ENCODE data around the gene PDE3B. TPM values are rescaled to one million over a fixed set of nuclear protein-coding genes. Genes with fewer than 3 reads are reported as not detected.

Gene PDE3B
- total and polyA plus RNA-seq, 2 of the 4 experiments (the other 2 are of a cell fraction): 0.21 to 1.3 TPM

GRCh38 chr11:14619603-14620531 is 23.7 kb upstream of the PDE3B start:
- Histone ChIP-seq H3K4me3 (ENCODE audit: insufficient read depth, low read depth, low read length) (no peak overlapping the region), H3K36me3 (ENCODE audit: control insufficient read depth, insufficient read depth, low read length) (no peaks in the 10 kb centered on the region), H2BK20ac (ENCODE audit: low read depth, low read length) (no peak overlapping the region), H3K4me1 (ENCODE audit: control insufficient read depth, insufficient read depth, low read length) (no peaks in the 10 kb centered on the region), H3K9me3 (ENCODE audit: control insufficient read depth, insufficient read depth, low read length) (no peaks in the 10 kb centered on the region), H3K9me1 (ENCODE audit: insufficient read depth, low read length) (no peaks in the 10 kb centered on the region), H3K79me1 (ENCODE audit: low read depth in 1 of 2, low read length in 2 of 2) (no peaks in the 10 kb centered on the region), H3K4me2 (ENCODE audit: low read depth, low read length) (no peak overlapping the region), H2AFZ (replicated peaks; ENCODE audit: low read length, poor library complexity) (no peak overlapping the region), H3K18ac (ENCODE audit: low read depth, low read length) (no peak overlapping the region), H3K27me3 (ENCODE audit: control insufficient read depth, insufficient read depth, low read length) (no peaks in the 10 kb centered on the region; the same call in 1 of the 2 replicates), H2BK5ac (ENCODE audit: low read depth, low read length, poor library complexity, severe bottlenecking) (no peak overlapping the region), H3K56ac (ENCODE audit: extremely low read depth, insufficient read depth, low read length) (no peak overlapping the region), H2AK5ac (ENCODE audit: low read depth, low read length) (no peak overlapping the region), H3K14ac (replicated peaks; ENCODE audit: low read depth, low read length) (no peak overlapping the region), H4K91ac (ENCODE audit: insufficient read depth, low read depth, low read length) (no peak overlapping the region), H4K20me1 (ENCODE audit: insufficient read depth, low read length) (no peaks in the 10 kb centered on the region), H3K9ac (ENCODE audit: low read depth, low read length) (no peak overlapping the region), H4K8ac (ENCODE audit: low read depth in 2 of 2, low read length in 2 of 2) (no peak overlapping the region), H3K23ac (ENCODE audit: low read depth, low read length) (no peak overlapping the region), H2BK15ac (ENCODE audit: low read depth, low read length) (no peak overlapping the region), H3K4ac (ENCODE audit: low read depth, low read length) (no peak overlapping the region), H3K27ac (ENCODE audit: insufficient read depth, low read length) (no peak overlapping the region), H4K5ac (ENCODE audit: low read depth, low read length) (no peak overlapping the region), H2AK9ac (replicated peaks; ENCODE audit: low read depth, low read length, poor library complexity) (no peak overlapping the region), H2BK120ac (ENCODE audit: low read depth, low read length) (no peak overlapping the region)
- CTCF ChIA-PET: no interaction called here
- no CpG with 5 or more reads among the region's 4 CpGs for WGBS, 2 experiments (ENCODE audit: extremely low coverage in 2 of 2, insufficient read length in 1 of 2)
- in situ Hi-C loops (cut with MboI; ENCODE audit: low sequenced_read_pairs) (no loop called here), dilution Hi-C loops (cut with HindIII; ENCODE audit: low sequenced_read_pairs, unreplicated experiment) (no loop called here), intact Hi-C loops (cut with micrococcal nuclease) (no loop called here)
- no peak for ATAC-seq (ENCODE audit: low read depth)
- no peak for DNase-seq
- TF ChIP-seq MAFK (IDR thresholded peaks at IDR 0.05; ENCODE audit: low read depth, low read length) (peak; percentile 79), CHD1 (IDR thresholded peaks at IDR 0.05; ENCODE audit: low read depth, low read length) (no peak)
- BruUV-seq (replicated peaks): no TSS peak
- POLR2A ChIA-PET (ENCODE audit: unreplicated experiment): no interaction called here

All from IMR-90 (cell line).